Lung (tissue), 12 donors: ENCODE results near the gene CLEC17A. TPM values are rescaled to one million over a fixed set of nuclear protein-coding genes. Genes with fewer than 3 reads are reported as not detected.
"Not testable (repeated sequence)": the region's sequence is repeated elsewhere in the genome, so short reads cannot be mapped to it uniquely, and the experiment has no call there.

Source experiments
- ATAC-seq: fragments of 200-7000 bp; cut with Tn5 transposase; one replicate; pipeline ENCODE4 v1.9.1; 2020; ENCODE audit warnings: moderate number of reproducible peaks; ENCODE audit not compliant: insufficient read depth, low FRiP score
- DNase-seq, 3 donors: peaks; one replicate each; pipeline ENCODE4 v3.0.0-alpha.2; 2013 to 2017
- H3K27ac ChIP-seq, 2 donors: one replicate each; pipeline ENCODE4 v1.5.1; 2013; ENCODE audit warnings: mild to moderate bottlenecking in 2 of 2, moderate library complexity in 2 of 2, control low read depth in 1 of 2, inconsistent platforms in 1 of 2, low read depth in 1 of 2, low read length in 1 of 2
- H3K27me3 ChIP-seq, 3 donors: one replicate each; pipeline ENCODE4 v1.5.1; 2013; ENCODE audit warnings: low read length in 2 of 3; ENCODE audit not compliant: control insufficient read depth in 3 of 3, insufficient read depth in 3 of 3
- H3K36me3 ChIP-seq, 4 donors: one replicate each; pipeline ENCODE4 v1.5.1; 2013; ENCODE audit warnings: low read length in 4 of 4, mild to moderate bottlenecking in 1 of 4, moderate library complexity in 1 of 4; ENCODE audit not compliant: control insufficient read depth in 4 of 4, insufficient read depth in 4 of 4
- H3K4me1 ChIP-seq, 5 donors: one replicate each; pipeline ENCODE4 v1.5.1; 2013; ENCODE audit warnings: low read length in 5 of 5, mild to moderate bottlenecking in 2 of 5, moderate library complexity in 1 of 5; ENCODE audit not compliant: control insufficient read depth in 5 of 5, insufficient read depth in 5 of 5
- H3K4me3 ChIP-seq: one replicate; pipeline ENCODE4 v1.5.1; 2013; ENCODE audit warnings: mild to moderate bottlenecking, control low read depth, moderate library complexity
- H3K9ac ChIP-seq, 2 donors: one replicate each; pipeline ENCODE4 v1.5.1; 2013; ENCODE audit warnings: low read length in 2 of 2, control low read depth in 1 of 2; ENCODE audit not compliant: insufficient read depth in 1 of 2
- H3K9me3 ChIP-seq, 4 donors: one replicate each; pipeline ENCODE4 v1.5.1; 2013; ENCODE audit warnings: low read length in 3 of 4, mild to moderate bottlenecking in 1 of 4, moderate library complexity in 1 of 4; ENCODE audit not compliant: control insufficient read depth in 4 of 4, insufficient read depth in 3 of 4
- WGBS, 2 donors: extraction: QIAGEN DNeasy Blood & Tissue Kit; methylation state at CpG; one replicate each; pipeline ENCODE4 v1.1.7; 2013; 5-methylcytosine and 5-hydroxymethylcytosine counted together
- polyA plus RNA-seq, 2 donors: library from polyadenylated mRNA; stranded (reverse); fragments of 200-250 nt; gene quantifications; one replicate each; pipeline ENCODE4 v1.2.1, GENCODE V29; 2013
- total RNA-seq, 2 donors: library from RNA; depleted of rRNA in 1 of 2; stranded (reverse); fragments of >200 nt in 1 of 2; gene quantifications; one replicate each; pipeline ENCODE4 v1.2.1, GENCODE V29; 2014 to 2021
- TF ChIP-seq, protein P1 (sequence below): IDR thresholded peaks from 2 replicates; pipeline ENCODE4 v1.5.1; 2012; ENCODE audit warnings: mild to moderate bottlenecking; ENCODE audit errors: control extremely low read depth, extremely low read depth
- donor health status: control.
- donor health status: control.
- donor health status: Bipolar disorder and iron deficiency.
- donor health status: healthy.
- donor health status: DM: yes; HTN: yes; CAD: no.

Gene CLEC17A
- total and polyA plus RNA-seq, 4 donors, result 0.08 to 2.3 (median 0.32) TPM

DNA sequence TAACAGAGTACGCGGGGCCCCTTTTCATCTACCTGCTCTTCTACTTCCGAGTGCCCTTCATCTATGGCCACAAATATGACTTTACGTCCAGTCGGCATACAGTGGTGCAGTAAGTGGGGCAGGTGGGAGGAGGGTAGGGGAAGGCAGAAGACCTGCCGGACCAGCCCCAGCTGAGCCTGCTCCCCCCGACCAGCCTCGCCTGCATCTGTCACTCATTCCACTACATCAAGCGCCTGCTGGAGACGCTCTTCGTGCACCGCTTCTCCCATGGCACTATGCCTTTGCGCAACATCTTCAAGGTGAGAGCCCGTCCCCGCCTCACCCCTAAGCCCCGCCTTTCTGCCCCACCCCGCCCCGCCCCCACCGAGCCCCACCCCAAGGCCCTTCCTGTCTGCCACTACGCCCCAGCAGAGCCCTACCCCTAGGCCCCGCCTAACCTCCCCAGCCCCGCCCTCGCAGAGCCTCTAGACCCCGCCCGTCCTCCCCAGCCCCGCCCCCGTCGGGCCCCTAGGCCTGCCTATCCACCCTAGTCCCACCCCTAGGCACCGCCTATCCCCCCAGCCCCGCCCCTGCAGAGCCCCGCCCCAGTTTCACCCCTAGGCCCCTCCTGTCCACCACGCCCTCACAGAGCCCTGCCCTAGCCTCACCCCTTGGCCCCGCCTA lies 18.8 kb upstream of the CLEC17A start:
- Histone ChIP-seq H3K36me3 (peaks cover 0 to 35% (median 1%) of the 10 kb centered on the region in 4 donors), H3K4me1 (peaks cover 0 to 18% (median 8%) of the 10 kb centered on the region in 5 donors), H3K9ac (no peak overlapping the region), H3K9me3 (no peaks in the 10 kb centered on the region), H3K27me3 (no peaks in the 10 kb centered on the region), H3K4me3 (no peak overlapping the region), H3K27ac (no peak overlapping the region)
- TF ChIP-seq, protein P1, sequence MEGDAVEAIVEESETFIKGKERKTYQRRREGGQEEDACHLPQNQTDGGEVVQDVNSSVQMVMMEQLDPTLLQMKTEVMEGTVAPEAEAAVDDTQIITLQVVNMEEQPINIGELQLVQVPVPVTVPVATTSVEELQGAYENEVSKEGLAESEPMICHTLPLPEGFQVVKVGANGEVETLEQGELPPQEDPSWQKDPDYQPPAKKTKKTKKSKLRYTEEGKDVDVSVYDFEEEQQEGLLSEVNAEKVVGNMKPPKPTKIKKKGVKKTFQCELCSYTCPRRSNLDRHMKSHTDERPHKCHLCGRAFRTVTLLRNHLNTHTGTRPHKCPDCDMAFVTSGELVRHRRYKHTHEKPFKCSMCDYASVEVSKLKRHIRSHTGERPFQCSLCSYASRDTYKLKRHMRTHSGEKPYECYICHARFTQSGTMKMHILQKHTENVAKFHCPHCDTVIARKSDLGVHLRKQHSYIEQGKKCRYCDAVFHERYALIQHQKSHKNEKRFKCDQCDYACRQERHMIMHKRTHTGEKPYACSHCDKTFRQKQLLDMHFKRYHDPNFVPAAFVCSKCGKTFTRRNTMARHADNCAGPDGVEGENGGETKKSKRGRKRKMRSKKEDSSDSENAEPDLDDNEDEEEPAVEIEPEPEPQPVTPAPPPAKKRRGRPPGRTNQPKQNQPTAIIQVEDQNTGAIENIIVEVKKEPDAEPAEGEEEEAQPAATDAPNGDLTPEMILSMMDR, result no peak
- DNase-seq, result peak in 1 of 3 donors; percentile 49
- ATAC-seq, result no peak
- 73 to 86% methylated on average over 21 to 33 of the region's 33 CpGs for WGBS, 2 donors

GRCh38 chr19:14564652-14565297 lies 18.1 kb upstream of the CLEC17A start:
- DNase-seq, H3K4me3 ChIP-seq, ATAC-seq, H3K27ac ChIP-seq, H3K9me3 ChIP-seq, H3K9ac ChIP-seq, H3K27me3 ChIP-seq: not testable (repeated sequence)
- 77 to 84% methylated on average over 22 of the region's 22 CpGs for WGBS, 2 donors
- Histone ChIP-seq H3K36me3 (peaks cover 0 to 35% (median 4%) of the 10 kb centered on the region in 4 donors), H3K4me1 (peaks cover 0 to 17% (median 8%) of the 10 kb centered on the region in 5 donors)

GRCh38 chr19:14565298-14565679 lies 17.6 kb upstream of the CLEC17A start:
- H3K27me3 ChIP-seq, result no peaks in the 10 kb centered on the region
- no peak for DNase-seq
- WGBS, 2 donors, result 93 to 94% methylated on average over 21 to 22 of the region's 22 CpGs
- TF ChIP-seq, protein P1, result no peak
- no peak overlapping the region for H3K9ac ChIP-seq
- ATAC-seq, result no peak
- H3K4me1 ChIP-seq, result peaks cover 0 to 13% (median 7%) of the 10 kb centered on the region in 5 donors
- H3K27ac ChIP-seq, result no peak overlapping the region
- peaks cover 0 to 35% (median 4%) of the 10 kb centered on the region in 4 donors for H3K36me3 ChIP-seq
- no peak overlapping the region for H3K4me3 ChIP-seq
- no peaks in the 10 kb centered on the region for H3K9me3 ChIP-seq

- DNase-seq (no peak), ATAC-seq (no peak)
- no peak overlapping the region for H3K27ac ChIP-seq
- H3K9ac ChIP-seq, result no peak overlapping the region
- 88% methylated on average over 24 to 27 of the region's 31 CpGs for WGBS, 2 donors
- peaks cover 0 to 35% (median 4%) of the 10 kb centered on the region in 4 donors for H3K36me3 ChIP-seq
- TF ChIP-seq, protein P1, result no peak
- H3K27me3 ChIP-seq, result no peaks in the 10 kb centered on the region
- H3K4me1 ChIP-seq, result peaks cover 0 to 7% (median 3%) of the 10 kb centered on the region in 5 donors
- no peak overlapping the region for H3K4me3 ChIP-seq
- no peaks in the 10 kb centered on the region for H3K9me3 ChIP-seq
These were observed 16.8 kb upstream of the CLEC17A start for GRCh38 chr19:14565765-14566711.
